ENCODE results near the gene STK25.
"Not testable (repeated sequence)": the region's sequence is repeated elsewhere in the genome, so short reads cannot be mapped to it uniquely, and the experiment has no call there.

STK25 gene

DNA sequence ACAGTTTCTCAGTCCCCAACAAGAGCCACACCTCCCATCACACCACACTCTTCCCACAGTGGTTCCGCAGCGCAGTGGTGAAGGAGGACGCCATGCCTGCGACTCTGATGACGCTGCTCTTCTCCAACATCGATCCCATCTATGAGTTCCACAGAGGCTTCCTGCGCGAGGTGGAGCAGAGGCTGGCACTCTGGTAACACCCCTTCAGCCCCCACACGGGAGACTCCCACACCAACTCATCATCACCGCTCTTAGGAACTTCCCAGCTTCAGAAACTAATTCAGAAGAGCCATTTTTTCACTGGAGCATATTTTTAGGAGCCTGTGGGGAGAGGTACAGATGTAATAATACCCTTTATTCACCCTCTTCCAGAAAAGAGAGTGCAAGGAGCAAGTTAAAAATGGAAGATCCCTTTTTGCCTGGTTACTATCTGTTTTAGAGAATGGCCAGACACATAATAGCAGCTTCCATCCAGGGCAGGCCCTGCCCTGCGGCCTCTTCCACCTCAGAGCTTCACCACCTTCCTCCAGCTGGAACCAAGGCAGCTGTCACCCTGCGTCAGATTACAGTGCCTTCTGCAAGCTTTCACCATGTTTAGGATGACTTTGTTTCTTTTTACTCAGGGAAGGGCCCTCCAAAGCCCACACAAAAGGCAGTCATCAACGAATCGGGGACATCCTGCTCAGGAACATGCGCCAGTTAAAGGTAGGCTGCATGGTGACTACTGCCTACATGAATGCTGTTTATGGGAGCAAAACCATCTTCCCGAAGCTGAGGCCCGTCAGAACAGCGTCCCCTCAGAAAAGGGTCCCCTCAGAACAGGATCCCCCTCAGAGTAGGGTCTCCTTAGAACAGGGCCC lies 44.9 kb downstream of the STK25 start:
- DNase-seq (ENCODE audit: low read depth) = no peak

DNA sequence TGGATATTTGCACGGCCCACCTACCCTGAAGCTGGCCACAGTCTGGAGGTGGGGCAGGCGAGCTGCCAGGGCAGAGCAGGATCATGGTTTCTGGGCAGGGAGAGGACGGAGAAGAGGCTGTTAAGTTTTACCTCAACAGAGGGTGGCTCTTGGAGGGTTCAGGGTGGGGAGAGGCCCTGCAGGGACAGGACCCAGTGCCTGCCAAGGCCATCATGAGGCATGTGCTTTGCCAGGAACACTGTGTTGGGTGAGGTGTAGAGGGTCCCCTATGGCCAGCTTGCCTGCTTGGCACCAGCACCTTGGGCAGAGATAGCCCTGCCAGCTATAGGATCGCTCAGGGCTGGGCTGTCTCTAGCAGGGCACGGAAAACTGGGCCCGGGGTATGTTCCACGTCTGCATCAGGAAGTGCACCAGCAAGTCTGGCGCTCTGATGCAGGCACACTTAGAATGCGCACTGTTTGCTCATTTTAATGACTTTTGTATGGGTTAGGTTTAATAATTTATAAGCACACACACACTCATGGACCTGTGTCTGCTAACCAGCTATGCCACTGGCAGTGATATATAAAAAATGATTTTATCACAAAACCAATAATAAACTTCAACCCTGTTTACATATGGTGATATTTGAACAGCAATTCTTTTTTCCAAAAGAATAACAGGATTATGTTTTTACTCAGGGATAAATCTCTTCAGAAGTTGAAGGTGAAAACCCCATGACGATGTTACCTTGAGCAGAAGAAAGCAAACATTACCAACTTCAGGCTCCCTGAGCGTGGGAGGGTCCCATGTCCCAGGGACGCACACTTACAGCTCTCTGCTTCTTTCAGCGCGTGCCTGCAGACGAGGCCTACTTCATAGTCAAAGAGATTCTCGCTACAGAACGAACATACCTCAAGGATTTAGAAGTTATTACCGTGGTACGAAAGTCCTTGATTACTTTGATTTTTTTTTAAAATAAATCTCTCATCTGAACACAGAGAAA lies 46.4 kb downstream of the STK25 start:
- no peak for DNase-seq (ENCODE audit: low read depth)

DNA sequence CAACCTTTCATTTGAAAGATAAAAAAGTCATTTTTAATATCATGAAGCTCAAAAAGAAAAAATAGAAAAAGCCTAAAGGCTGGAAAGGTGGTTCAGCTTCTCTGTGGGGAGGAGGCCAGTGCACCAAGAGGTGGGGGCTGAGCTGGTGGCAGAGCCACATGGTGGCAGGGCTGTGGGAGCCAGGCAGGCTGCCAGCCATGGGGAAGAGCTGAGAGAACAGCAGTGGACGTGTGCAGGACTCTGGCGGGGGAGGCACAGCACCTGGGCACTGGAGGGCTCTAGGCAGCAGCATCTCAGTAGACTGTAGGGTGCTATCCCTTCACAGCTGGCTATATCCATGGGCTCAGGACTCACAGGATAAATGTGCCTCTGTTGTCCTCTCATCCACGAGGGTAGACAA lies 47.8 kb downstream of the STK25 start:
- no peak for DNase-seq (ENCODE audit: low read depth)

DNA sequence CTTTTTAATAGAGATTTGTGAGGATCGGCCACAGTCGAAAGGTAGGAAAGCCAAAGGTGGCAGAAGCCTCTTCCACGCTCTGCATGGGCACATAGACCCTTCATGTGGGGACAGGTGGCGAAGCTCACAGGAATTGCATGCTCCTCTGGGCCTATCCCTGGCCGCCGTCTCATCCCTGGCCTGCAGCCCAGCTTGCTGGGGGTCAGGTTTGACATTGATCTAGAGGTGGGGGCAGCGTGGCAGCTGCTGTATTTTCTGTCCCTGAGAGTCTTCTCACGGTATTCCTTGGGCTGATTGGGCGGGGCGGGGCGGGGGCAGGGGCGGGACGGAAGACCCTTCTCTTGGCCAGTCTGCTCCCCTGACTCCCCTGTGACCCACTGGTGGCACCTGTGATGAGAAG lies 48.9 kb downstream of the STK25 start:
- DNase-seq (ENCODE audit: low read depth) = no peak

DNA sequence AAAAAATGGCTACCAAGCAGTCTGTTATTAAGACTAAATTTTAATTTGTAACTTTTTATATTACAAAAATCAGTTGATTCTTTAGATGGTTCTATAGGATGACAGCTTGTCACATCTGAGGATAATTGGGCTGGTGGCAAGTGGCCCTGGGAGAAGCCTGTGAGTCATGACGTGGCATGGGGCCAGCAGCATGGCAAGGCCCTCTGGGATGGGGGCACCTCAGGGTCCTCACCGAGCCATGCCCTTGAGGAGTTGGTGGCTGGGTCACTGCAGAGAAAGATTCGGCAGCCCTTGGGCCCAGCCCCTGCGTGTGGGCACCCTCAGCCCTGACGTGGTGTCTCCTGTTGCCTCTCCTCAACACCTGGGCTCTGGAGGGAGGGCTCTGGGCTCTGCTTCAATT lies 49.7 kb downstream of the STK25 start:
- no peak for DNase-seq (ENCODE audit: low read depth)

DNA sequence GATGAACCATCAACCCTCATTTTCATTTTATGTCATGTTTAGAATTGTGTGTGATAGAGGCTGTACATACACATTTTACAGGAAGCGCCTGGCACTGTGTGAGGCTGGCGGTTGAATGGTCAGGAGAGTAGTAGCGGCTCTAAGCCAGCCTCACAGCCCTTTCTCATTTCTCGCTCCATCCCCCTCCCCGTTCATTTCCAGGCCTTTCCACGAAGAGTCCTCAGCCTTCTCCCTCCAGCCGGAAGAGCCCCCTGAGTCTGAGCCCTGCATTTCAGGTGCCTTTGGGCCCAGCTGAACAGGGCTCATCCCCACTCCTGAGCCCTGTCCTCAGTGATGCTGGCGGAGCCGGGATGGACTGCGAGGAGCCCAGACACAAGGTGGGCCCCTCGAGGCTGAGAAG lies 51.8 kb downstream of the STK25 start:
- DNase-seq (ENCODE audit: low read depth) = no peak

DNA sequence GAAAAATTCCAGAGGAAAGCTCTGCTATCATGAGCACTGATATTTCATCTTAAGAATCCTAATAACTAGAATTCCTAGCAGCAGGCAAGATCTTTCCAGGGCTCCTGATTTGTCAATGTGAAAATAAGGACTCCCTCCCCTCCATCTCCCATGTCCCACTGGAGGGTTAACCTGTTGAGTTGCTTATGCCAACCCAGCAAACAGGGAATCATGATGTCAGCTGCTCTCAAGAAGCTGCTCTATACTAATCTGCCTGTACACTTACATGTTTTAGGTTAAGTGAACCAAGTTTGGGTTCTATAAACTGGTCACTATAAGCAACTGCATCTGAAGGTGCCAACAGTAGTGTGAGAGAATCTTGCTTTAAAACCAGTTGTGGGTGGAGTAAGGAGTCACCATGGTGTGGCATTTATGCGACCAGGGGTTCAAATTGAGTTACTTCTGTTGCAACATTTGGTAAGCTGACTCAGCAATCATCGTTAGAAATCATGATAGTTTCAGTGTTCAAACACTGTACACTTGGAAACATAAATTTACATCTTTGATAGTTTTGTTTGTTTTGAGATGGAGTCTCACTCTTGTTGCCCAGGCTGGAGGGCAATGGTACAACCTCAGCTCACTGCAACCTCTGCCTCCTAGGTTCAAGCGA lies 53.4 kb downstream of the STK25 start:
- DNase-seq (ENCODE audit: low read depth) = no peak

DNA sequence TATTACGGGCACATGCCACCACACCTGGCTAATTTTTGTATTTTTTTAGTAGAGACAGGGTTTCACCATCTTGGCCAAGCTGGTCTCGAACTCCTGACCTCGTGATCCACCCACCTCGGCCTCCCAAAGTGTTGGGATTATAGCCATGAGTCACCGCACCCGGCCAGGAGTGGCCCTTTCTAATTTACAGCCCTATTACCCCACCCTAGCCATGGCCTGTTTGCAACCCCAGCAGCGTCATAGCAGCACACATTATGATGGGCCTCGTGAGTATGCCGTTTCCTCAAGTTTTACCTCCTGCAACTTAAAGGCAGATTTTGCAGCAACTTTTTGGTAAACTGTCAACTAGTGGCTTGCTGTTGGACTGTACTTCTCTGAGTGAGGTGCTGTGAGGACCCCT lies 54.5 kb downstream of the STK25 start:
- DNase-seq (ENCODE audit: low read depth) = not testable (repeated sequence)

DNA sequence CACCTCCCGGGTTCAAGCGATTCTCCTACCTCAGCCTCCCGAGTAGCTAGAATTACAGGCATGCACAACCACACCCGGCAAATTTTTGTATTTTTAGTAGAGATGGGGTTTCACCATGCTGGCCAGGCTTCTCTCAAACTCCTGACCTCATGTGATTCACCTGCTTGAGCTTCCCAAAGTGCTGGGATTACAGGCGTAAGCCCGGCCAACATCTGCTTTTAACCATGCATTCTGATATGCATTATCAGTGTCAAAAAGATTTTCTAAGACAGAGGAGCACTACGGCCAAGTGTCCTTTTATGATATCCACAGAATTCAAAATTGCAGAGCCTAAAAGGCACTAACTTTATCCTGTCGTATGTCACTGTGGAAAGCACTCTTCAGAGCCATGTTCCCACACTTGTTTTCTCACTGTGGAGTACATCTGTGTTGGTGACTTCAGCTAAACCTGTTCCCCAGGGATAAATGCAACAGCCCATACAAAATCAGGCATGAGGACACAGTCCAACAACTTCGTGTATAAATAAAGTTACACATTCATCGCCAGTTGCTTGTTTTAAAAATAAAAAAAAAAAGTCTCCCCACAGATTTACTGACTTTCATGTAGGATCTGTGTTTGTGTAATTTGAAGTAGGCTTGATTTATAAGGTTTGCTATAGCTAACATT lies 56.4 kb downstream of the STK25 start:
- DNase-seq (ENCODE audit: low read depth) = no peak

DNA sequence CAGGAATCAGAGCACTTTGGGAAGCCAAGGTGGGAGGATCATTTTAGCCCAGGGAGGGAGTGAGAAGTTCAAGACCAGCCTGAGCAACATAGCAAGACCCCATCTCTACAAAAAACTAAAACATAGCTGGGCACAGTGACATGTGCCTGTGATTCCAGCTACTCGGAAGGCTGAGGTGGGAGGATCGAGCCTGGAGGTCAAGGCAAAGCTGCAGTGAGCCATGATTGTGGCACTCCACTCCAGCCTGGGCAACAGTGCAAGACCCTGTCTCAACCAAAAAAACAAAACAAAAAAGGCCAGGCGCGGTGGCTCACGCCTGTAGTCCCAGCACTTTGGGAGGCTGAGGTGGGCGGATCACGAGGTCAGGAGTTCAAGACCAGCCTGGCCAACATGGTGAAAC lies 58.3 kb downstream of the STK25 start:
- not testable (repeated sequence) for DNase-seq (ENCODE audit: low read depth)

DNA sequence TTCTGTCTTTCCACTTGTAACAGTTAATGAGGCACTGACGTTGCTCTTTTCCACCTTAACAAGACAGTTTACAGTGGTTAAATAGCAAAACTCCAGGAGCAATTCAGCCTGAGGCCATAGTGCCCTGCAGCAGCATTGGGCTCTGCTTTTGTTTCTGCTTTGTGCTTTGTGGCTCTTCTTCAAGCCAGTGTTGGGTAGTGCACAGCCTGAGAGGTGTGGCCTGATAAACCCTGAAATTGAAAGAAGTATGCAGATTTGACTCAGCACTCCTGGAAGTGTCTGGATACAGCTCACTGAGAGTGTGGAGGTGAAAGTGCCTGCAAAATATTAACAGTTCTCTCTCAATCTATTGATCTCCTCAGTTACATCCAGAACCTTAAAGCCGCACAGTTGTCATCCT lies 63.0 kb downstream of the STK25 start:
- no peak for DNase-seq (ENCODE audit: low read depth)

DNA sequence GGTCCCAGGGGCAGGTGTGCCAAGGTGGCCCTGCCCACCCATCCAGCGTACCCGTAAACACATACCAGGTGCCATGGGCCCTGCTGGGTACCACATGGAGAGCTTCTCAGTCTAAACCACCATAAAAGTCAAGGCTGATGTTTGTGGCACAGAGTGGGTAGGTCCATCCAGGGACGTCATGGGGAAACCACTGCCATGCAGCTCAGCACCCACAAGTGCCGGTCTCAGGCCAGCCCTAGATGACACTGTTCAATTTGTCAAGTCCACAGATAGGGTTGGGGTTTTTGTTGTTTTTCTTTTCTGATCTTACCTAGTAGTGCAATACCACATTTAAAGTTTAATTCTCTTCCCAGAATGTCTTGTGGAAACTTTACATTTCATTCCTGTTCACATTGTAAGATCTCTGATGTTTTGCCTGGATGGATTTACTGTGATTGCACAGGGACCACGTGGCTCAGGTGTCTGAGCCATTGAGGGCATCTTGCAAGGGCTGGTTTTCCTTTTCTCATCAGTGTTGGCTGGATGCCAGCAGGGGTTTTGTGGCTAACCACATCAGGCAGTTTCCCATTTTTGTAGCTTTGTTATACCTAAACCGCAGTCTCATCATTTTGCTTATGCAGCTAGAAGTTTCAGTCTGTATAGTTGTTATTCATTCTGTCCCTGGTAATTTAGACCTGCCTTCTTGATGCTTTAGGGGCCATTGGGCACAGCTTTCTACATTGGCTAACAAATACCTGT lies 64.7 kb downstream of the STK25 start:
- DNase-seq (ENCODE audit: low read depth) = peak; percentile 81
